Measurements from ENCODE around the gene SLC35F4. TPM values are rescaled to one million over a fixed set of nuclear protein-coding genes. Genes with fewer than 3 reads are reported as not detected.

SLC35F4 gene
- total RNA-seq, 1 donor from 2014 or later: not detected

DNA sequence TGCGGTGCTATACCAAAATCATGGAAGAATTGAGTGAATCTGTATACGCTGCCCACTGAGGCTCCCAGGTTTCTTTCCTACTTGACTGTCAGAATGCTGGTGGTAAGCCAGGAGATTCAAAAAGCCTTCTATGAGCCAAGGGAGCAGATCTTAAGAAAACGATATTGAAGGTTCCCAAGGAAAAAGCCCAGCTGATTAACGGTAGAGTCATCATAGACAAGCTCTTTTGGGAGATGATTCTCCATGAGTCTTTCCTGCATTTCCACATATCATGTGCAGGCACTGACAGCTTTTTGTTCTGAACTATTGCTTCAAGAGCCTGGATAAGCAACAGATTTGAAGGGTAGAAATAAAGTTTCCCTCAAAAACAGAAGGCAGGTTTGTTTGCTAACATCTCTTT, 17.5 kb downstream of the SLC35F4 start:
- Histone ChIP-seq H3K36me3 (ENCODE audit: control insufficient read depth, insufficient read depth, low read length) (no peaks in the 10 kb centered on the region), H3K27me3 (ENCODE audit: control insufficient read depth, insufficient read depth, low read length) (no peaks in the 10 kb centered on the region), H3K4me3 (ENCODE audit: low read depth, low read length) (no peak overlapping the region)
- DNase-seq (ENCODE audit: low read depth): no peak
- no peak for TF ChIP-seq CTCF (IDR thresholded peaks at IDR 0.05; ENCODE audit: insufficient read depth, low read length, poor library complexity, severe bottlenecking)

GRCh38 chr14:57847706-57848105, 18.2 kb downstream of the SLC35F4 start:
- TF ChIP-seq CTCF (IDR thresholded peaks at IDR 0.05; ENCODE audit: insufficient read depth, low read length, poor library complexity, severe bottlenecking): no peak
- no peak overlapping the region for H3K4me3 ChIP-seq (ENCODE audit: low read depth, low read length)
- no peaks in the 10 kb centered on the region for H3K36me3 ChIP-seq (ENCODE audit: control insufficient read depth, insufficient read depth, low read length)
- no peaks in the 10 kb centered on the region for H3K27me3 ChIP-seq (ENCODE audit: control insufficient read depth, insufficient read depth, low read length)
- no peak for DNase-seq (ENCODE audit: low read depth)

DNA sequence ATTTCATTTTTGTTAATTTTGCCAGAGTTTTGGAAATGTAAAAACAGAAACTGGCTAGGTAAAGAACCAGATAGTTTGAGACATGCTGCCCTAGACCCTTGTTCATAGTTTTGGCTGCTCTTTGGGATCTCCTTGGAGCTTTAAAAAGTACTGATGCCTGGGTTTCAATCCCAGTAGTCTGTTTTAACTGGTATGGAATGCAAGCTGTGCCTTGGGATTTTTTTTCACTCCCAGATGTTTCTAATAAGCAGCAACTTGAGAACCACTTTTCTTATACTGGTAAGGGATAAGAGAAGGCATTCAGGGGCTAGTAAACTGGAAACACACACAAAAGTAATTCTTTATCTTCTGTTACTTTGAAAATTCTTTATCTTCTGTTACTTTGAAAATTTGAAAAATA, 18.8 kb downstream of the SLC35F4 start:
- H3K27me3 ChIP-seq (ENCODE audit: control insufficient read depth, insufficient read depth, low read length): no peaks in the 10 kb centered on the region
- DNase-seq (ENCODE audit: low read depth): no peak
- no peak overlapping the region for H3K4me3 ChIP-seq (ENCODE audit: low read depth, low read length)
- no peak for TF ChIP-seq CTCF (IDR thresholded peaks at IDR 0.05; ENCODE audit: insufficient read depth, low read length, poor library complexity, severe bottlenecking)
- no peaks in the 10 kb centered on the region for H3K36me3 ChIP-seq (ENCODE audit: control insufficient read depth, insufficient read depth, low read length)

DNA sequence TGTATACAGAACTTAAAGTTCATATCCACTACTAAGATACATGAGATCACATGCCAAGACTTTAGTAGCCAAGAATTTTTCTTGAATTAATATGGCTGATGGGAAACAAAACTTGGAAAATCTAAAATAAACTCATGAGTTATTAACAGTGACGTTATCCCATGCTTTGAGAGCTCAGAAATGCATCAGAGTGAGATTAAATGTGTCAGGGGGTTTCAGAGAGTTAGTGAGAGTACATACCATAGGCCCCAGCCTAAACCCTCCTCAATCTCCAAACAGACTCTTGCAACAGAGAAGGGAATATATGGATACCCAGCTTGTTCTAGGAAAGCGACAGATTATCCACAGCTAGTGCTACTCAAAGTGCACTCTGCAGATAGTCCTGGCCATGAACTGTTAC, 19.3 kb downstream of the SLC35F4 start:
- Histone ChIP-seq H3K36me3 (ENCODE audit: control insufficient read depth, insufficient read depth, low read length) (no peaks in the 10 kb centered on the region), H3K27me3 (ENCODE audit: control insufficient read depth, insufficient read depth, low read length) (no peaks in the 10 kb centered on the region), H3K4me3 (ENCODE audit: low read depth, low read length) (no peak overlapping the region)
- DNase-seq (ENCODE audit: low read depth): no peak
- TF ChIP-seq CTCF (IDR thresholded peaks at IDR 0.05; ENCODE audit: insufficient read depth, low read length, poor library complexity, severe bottlenecking): no peak

DNA sequence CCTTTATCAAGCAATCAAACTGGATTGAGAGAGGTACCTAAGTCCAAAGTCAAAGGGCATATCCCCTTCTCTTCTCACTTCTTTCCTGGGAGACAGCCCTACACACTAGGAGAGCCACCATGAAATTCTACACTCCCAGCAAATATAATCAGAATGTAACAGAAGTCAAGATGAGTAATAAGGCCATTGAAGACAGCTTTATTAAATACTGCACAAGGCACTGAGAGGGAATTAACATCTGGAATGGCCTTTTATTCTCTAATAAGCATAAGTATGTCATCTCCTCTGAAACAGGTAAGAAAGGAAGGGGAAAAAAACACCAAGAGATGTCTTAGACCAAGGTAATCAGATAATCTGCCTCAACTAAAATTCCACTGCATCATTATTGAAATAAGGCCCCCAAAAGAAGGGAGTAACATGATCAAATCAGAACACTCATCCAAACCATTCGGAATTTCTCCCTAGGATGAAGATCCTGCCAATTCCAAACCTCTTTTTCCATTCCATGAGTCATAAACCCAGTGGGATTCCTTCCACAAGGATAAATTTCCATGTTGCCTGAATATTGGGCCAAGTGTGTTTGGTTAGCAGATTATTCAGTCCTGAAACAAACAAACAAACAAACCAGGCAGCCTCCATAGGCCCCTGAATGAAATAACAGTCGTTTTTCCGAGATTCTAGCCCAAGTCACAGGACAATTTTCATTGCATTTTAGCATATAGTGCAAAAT, 19.9 kb downstream of the SLC35F4 start:
- Histone ChIP-seq H3K27me3 (ENCODE audit: control insufficient read depth, insufficient read depth, low read length) (no peaks in the 10 kb centered on the region), H3K36me3 (ENCODE audit: control insufficient read depth, insufficient read depth, low read length) (no peaks in the 10 kb centered on the region), H3K4me3 (ENCODE audit: low read depth, low read length) (no peak overlapping the region)
- TF ChIP-seq CTCF (IDR thresholded peaks at IDR 0.05; ENCODE audit: insufficient read depth, low read length, poor library complexity, severe bottlenecking): no peak
- DNase-seq (ENCODE audit: low read depth): no peak

DNA sequence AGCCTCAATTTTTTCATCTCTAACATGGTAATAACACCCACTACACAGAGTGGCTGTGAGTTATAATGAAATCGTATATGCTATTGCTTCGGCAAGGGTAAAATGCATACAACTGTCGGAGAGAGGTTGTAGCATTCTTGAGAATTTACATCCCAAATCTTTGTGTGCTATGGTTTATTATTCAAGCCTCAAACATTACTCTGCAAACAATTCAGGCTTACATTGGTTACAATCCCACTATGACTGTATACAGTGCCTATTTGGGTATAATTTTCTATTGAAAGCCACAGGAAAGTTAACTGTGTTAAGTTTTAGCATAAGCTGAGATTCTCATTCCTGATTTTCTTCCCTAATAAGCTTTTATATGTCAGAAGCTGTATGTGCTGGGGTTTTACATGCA, 20.6 kb downstream of the SLC35F4 start:
- no peak for TF ChIP-seq CTCF (IDR thresholded peaks at IDR 0.05; ENCODE audit: insufficient read depth, low read length, poor library complexity, severe bottlenecking)
- no peaks in the 10 kb centered on the region for H3K36me3 ChIP-seq (ENCODE audit: control insufficient read depth, insufficient read depth, low read length)
- DNase-seq (ENCODE audit: low read depth): no peak
- H3K4me3 ChIP-seq (ENCODE audit: low read depth, low read length): no peak overlapping the region
- H3K27me3 ChIP-seq (ENCODE audit: control insufficient read depth, insufficient read depth, low read length): no peaks in the 10 kb centered on the region

Measured in kidney epithelial cell (primary cell).